ENCODE results near the gene CHRDL2.
A peak's percentile ranks its signal among the peaks of the same experiment; 100 is the strongest.

The CHRDL2 gene

DNA sequence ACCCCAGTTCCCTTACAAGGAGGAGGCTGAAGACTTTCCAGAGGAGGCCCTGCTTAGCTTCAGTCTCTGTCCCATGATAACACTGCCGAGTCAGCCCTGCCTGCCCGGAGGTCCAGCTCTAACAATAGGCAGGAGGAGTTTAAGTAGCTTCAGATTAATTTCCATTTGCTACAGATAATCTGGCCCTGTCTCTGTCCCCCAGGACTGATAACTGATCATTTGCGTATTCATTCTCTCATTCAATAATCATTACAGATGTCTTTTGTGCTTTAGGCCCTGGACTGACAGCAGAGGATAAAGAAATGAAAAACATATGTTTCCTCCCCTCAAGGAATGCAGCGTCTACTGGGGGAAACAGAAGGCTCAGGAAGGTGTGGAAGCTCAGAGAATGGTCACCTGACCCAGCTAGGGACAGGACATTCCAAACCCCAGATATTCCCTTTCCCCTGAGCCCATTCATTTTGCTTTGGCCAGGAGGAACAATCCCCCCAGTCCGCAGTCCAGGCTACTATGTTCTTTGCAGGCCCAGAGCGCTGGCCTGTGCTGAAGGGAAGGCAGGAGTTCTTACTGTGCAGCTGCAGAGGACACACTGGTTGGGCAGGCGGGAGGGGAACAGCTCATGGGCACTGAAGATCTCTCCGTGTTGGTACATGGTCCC lies 20.8 kb downstream of the CHRDL2 start:
- no peak for DNase-seq (ENCODE audit: low read depth)

DNA sequence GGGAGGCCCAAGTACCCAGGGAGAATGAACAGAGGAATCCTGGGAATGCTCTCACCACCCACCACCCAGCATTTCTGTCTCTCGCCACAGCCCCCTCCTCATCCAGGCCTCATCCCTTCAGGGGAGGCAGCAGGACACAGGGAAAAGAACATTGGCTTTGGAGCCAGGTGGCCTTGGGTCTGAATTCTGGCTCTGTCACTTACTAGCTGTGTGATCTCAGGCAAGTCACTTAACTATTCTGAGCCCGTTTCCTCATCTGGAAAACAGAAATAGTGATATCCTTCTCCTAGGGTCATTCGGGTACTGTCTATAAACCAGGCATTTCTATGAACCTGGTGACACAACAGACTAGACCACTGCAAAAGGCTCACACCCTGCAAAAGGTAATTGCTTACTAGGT lies 22.1 kb downstream of the CHRDL2 start:
- no peak for DNase-seq (ENCODE audit: low read depth)

DNA sequence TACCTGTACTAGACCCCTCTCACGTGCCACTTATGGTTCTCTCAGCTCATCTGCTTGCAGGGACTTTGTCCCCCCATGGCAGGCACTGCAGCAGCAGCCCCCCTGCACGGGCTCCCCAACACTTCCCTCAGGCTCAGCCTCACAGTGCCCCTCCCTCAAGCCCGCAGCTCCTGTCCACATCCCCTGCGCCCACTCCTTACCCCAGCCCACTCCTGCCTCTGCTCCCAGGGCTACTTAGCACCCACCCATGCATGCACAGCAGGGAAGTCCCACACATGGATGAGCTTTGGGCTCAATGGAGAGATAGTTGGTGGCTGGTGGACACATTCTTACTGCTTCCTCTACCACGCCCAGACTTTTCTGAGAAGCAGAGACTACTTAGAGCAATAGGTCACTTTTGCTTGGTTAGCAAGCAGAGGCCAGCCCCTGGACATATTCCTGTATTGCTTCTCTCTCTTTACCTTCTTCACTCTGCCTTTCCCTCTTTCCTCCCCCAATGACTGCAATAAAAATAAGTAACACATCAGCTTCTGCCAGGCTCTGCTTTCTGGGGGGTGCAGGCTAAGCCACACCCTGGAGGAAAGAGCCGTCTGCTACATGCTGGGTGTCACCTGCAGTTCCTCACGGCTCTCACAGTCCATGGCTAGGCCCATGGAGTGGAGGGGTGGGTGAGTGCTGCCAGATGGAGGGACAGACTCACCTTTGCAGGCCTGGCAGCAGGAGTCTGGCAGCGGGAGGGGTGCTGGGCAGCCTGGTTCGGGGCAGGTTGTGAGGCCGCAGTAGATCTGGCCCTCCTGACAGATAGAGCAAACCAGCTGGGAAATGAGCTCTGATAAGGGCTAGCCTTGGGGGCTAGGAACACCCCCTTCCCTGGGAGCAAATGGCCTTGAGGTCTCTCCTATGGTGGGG lies 23.4 kb downstream of the CHRDL2 start:
- DNase-seq (ENCODE audit: low read depth) = no peak

DNA sequence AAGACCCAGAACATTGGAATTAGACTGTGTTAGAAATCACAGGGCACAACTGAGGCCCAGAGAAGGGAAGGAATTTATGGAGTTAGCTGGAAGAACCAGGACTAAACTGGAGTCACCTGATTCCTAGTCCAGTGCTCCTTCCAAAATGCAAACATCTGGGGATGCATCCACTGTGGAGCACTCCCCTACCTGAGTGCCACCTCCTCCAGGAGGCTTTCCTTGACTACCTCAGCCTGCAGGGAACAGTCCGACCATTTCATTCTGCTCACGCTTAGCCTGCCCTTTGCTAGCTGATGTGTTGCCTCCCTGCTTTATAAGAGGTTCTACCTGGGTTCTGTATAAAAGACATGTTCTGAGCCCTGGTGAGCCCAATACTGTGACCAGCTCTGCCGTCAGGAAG lies 24.0 kb downstream of the CHRDL2 start:
- no peak for DNase-seq (ENCODE audit: low read depth)

DNA sequence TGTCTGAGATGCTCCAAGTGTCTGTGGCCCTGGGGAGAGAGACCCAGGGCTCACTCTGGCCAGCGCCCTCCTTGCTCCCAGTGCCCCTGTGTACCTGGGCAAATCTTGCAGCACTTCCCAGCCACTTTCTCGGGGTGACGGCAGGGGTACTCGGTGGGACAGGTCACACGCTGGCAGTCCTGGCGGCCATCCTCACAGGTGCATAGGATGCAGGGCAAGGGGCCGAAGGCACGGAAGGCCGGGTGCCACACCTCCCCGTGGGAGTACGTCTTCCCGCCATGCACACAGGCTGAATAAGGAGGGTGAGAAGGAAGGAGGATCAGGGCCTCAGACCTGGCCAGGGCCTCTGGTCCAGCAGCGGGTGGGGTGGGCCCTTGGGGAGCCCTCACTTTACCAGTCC lies 28.0 kb downstream of the CHRDL2 start:
- no peak for DNase-seq (ENCODE audit: low read depth)

DNA sequence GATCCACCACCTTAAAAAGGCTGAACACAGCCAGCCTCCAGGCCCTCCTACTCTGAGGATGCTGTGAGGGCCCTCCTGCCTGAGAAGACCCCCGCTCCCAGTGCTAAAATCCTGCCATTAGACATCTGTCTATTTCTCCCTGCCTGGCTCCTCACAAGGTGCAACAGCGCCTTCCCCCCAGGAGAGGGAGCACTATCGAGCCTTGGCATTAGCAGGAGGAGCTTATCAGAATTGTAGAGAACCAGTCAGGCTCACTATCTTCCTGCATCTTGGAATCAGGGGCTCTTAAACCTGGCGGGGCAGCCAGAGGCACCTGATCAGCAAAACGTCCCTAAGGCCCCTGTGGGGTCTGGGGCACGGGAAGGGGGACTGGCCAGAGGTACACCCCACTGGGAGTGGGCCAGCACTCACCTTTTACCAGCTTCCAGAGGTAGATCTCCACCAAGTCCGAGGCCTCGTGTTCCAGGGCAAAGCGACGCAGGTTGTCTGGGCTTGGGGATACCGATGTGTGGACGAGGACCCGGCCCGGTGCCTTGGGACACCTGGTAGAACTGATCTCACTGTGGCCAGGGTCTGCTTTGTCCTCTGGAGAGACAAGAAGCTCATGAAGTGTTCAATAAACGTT lies 28.7 kb downstream of the CHRDL2 start:
- peak; percentile 19 for DNase-seq (ENCODE audit: low read depth)

DNA sequence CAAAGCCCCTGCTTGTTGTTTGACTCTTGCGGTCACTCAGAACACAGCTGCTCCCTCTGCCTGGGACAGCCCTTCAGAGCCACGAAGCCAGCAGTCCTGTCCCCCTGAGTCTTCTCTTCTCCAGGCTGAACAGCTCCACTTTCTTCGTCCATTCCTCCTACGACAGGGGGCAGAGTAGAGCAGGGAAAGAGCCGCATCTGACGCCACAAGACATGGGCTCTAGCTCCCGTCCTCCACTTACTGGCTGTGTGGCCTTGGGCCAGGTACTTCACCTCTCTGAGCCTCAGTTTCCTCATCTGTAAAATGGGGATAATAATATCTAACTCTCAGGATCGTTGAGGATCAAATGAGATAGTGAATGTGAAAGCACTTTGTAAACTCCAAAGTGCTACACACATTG lies 29.9 kb downstream of the CHRDL2 start:
- DNase-seq (ENCODE audit: low read depth) = no peak

DNA sequence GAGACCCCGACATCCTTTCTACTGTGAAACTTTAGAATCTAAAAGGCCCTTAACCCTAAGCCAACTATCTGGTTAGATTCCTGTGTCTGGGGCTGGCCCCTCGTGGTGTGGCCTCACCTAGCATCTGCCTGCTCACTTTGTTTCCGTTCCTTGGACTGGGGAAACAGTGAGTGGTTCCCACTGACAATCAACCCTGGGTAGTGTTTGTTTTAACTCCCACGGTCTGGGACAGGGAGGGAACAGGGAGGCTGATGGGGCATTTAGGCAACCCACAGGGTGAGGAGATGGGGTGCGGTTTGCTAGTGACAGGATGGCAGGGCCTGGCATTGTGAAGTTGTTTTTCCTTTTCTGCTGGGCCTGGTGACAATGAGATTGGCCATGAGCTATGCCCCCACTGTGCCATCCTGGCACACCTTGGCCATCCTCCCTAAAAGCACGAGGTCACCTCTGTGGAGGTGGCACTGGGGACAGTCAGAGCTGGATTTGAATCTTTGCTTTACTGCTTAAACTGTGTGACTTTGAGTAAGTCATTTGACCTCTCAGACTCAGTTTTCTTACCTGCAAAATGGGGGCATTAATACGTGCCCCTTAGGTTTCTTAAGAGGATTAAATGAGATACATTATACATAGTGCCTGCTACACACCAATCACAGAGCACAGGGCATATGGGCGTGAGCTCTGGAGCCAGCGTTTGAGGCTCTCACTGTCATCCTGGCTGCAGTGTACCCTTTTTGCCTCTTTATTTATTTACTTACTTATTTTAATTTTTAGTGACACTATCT lies 31.4 kb downstream of the CHRDL2 start:
- DNase-seq (ENCODE audit: low read depth) = no peak

DNA sequence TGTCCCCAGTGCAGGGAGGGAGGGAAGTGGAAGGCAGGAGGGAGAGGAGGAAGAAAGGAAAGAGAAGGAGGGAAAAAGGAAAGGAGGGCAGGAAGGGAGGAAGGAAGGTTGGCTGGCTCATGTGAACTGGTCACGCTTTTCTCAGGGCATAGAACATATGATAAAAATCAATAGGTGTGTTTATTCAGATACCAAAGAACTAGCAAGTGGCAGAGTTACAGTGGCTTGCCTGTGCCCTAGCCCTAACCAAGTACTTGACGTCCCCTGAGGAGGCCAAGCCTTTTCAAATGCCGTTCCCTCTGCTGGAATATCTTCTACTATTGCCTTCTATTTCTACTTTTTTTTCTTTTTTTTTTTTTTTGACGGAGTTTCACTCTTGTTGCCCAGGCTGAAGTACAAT lies 33.5 kb downstream of the CHRDL2 start:
- DNase-seq (ENCODE audit: low read depth) = no peak

DNA sequence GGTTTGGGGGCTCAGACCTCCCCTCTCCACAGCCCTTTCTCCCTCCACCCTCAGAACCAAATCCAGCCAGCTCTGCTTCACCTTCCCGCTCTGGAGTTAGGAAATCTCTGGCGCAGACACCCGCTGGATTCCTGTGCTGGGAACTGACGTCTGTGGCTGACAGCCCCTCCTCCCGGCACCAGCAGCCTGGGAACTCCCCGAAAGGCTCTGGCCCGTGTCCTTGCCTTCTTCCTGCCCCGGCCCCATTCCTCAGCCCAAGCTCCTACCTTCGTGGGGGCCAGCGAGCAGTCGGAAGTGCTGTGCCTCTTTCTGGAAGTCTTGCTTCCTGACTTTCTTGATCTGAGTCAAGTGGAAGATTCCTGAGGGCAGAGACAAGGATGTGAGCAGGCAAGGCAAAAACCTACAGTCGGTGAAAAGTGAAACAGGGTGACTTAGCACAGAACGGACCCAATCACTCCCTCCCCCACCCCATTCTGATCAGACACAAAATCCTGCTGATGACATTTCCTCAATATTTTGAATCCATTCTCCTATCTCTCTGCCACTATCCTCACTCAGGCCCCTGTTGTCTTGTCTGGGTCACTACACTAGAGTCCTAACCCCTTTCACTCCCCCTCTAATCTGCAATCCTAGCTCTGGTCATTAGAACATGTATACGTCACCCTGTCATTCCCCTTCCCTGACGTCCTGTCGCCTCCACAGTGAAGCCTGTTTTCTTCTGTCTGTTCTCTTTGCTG lies 34.1 kb downstream of the CHRDL2 start:
- DNase-seq (ENCODE audit: low read depth) = no peak

DNA sequence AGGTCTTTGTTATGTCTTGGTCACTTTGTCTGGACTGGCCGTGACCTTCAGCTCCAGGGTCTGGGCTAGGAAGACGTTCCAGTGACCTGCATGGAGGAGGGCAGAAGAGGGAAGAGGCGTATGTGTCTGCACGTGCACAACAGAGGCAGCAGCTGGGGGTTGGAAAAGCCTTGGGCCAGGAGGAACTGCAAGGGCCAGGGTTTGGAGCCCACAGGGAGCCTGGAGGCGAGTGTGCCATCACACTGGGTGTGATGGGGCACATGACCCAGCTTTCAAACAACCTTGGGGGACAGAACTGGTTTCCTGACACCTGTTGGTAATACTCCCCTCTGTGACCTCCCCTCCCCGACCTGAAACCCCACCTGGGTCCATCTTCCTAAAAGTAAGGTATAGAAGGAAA lies 34.7 kb downstream of the CHRDL2 start:
- no peak for DNase-seq (ENCODE audit: low read depth)

DNA sequence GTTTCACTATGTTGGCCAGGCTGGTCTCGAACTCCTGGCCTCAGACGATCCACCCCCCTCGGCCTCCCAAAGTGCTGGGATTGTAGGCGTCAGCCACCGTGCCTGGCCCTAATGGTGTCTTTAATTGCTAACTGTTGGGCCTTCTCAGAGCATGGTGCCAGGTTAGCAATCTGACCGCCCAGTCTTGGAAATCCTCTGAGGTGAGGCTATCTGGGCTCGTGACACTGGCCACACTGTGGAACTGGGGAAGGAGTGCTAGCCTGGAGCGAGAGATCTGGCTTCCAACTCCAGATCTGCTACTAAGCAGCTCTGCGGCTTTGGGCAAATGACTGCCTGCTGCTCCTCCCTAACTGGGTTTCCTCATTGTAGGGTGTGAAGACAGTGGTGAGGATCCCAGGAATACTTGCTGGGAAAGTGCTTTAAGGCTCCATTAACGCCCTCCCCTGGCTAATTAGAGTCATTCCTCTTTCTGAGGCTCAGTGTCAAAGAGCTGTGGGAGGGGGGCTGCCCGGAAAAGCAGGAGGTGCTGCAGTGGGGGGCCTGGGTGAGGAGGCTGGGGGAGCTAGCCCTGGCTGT lies 35.4 kb downstream of the CHRDL2 start:
- no peak for DNase-seq (ENCODE audit: low read depth)

DNA sequence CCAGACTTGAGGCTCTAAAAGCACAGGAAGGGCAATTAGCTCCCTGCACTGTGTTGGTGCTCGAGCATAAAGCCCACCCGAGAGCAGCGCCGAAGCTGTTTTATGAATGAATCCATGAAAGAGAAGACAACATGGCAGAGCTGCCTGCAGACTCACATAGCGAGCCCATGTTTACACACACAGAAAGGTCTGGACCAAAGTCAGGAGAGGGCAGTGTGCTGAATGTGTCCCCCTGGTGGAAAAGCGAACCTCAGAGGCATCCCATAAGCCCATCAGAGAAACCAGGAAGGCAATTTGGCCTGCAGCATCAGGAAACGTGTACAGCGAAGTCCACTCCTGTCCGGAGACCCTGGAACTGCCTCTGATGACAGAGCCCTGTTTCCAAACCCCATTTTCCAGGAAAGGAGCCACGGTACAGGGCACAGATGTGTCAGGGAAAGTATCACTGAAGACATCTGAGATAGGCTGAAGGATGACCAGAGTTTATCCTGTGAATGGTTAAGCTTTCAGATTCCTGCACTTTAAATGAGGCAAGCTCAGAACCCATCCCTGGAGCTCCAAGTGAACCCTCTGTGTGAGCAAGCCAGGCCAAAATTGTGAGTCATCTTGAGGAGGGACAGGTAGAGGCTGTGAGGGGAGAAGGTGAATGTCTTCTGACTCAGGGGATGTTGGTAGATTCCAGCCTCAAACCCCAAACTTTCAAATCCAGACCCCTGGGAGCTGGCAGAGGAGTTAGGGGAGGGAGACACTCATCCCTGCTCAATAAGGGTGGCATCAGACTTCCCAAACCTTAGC lies 36.9 kb downstream of the CHRDL2 start:
- DNase-seq (ENCODE audit: low read depth) = no peak

DNA sequence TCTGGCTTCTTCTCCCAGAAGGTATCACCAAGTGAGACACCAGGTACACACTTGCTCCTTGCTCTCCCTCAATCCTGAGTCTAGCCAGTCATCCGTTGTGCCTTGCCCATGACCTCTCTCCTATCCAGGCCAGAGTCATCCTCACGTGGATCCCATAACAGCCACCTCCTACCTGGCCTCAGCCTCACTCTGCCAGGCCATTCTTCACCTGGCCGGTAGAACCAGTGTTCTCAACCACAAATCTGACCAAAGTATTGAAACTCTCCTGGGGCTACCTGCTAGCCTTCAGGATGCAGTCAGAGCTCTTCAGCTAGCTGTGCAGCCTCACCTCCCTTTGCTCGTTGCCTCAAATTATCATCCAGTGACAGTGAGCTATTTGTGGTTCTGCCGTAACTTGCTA lies 37.7 kb downstream of the CHRDL2 start:
- no peak for DNase-seq (ENCODE audit: low read depth)

DNA sequence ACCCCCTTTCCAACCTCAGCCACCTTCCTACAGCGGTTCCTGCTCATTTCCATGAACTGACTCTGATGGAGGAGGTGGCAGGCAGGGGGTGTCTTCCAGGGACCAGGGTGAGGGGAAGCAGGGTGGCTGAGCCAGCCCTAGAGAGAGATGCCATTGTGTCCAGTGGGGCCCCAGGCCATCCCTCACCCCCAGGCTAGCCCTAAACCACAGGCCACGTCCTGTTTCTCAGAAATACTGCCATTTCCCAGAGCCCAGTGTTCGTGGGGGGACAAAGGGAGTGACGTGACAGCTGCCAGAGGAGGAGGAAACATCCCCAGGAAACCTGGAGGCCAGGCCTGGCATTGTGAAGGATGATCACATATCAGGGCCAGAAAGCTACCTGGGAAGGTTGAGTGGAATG lies 39.5 kb downstream of the CHRDL2 start:
- no peak for DNase-seq (ENCODE audit: low read depth)

DNA sequence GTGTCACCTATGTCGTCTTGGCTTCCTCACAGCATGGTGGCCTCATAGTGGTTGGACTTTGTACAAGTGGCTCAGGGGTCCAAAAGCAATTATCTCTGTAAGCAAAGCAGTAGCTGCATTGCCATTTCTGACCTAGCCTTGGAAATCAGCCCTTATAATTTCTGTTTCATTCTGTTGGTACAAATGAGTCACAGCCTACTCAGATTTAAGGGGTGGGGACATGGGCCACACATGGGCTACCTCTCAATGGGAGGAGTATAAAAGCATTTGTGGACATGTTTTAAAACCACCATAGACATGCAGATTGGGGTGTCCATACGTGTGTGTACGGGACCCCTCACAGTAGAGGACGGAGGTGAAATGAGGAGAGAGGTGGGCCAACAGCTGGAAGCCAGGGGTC lies 41.6 kb downstream of the CHRDL2 start:
- DNase-seq (ENCODE audit: low read depth) = no peak

DNA sequence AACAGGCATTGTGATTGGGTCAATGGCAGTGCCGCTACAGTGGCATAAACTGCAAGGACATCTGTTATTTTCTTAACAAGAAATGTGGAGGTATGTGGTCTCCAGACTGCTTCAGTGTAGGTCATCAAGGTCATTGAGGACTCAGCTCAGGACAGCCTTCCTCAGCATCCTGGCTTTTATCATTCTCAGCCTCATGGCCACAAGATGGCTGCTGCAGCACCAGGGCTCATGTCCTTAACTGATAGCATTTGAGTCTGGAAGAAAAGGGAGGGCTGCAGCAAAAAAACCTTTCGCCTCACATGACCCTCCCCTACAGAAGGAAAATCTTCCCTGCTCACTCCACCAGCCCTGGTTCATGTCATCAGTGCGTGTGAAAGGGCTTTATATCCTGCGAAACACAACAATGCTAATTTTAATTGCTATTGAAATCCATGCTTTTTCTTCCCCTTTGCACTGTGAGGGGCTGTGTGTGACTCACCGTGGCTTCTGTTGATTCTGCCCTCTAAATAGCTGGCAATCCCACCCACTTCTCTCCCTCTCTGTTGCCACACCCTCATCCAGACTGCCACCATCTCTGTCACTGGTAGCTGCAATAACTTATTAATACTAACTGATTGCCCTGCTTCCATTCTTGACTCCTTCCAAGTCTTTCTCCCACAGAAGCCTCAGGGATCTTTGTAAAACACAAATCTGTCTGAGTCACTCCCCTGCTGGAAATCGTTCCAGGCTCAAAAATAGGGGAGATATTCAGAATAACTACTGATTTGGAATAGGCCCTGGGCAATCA lies 43.8 kb downstream of the CHRDL2 start:
- DNase-seq (ENCODE audit: low read depth) = no peak

DNA sequence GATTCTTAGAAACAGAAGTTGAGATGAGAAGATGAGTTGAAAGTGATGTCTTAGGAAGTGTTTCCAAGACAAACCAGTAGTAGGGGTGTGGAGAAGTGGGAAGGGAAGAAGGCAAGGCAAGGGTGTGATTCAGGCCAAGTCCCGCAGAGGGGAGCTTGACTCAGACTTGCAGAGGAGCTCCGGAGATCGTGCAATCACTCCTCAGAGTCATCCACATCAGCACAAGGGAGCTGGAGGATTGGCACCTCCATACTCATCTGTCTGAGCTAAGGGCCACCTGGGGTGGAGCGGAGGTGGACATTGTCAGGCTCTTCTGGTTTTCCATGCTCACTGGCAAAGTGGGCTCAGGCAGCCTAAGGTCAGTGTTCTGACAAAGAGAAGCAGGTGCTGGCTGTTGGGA lies 44.4 kb downstream of the CHRDL2 start:
- DNase-seq (ENCODE audit: low read depth) = no peak

DNA sequence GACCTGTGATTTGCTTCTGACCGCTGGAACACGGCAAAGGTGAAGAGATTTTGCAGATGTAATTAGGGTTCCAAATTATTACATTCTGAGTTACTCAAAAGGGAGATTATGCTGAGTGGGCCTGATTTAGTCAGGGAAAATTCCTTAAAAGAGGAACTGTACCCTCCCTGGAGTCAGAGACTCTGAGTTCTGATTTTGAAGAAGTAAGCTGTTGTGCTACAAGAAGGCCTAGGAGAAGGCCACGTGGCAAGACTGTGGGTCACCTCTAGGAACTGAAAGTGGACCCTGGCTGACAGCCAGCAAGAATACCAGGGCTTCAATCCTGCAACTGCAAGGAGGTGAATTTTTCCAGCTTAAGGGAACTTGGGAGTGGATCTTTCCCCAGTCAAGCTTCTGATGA lies 45.3 kb downstream of the CHRDL2 start:
- DNase-seq (ENCODE audit: low read depth) = no peak

DNA sequence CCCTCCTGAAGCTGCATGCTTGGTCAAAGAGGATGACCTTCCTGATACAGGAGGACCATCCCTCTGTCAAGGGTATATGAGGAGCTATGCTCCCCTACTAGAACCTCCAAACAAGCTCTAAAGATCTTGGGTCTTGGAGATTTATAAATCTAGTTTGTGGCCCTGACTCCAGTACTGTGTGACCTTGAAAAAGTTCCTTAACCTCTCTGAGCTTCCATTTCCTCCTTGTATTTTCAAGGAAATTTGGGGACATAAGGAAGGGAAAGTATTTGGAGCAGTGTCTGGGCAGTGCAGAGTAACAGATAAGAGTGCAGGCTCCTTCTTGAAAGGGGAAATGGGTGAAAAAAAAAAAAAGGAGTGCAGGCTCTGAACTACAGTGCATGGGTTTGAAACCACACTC lies 45.9 kb downstream of the CHRDL2 start:
- no peak for DNase-seq (ENCODE audit: low read depth)

All from activated T-helper 1 cell treated with Interleukin-2 at 50 U/mL for 16 hours (primary cell).